ENCODE results near the gene TMEM190.
"Not testable (repeated sequence)": the region's sequence is repeated elsewhere in the genome, so short reads cannot be mapped to it uniquely, and the experiment has no call there.

Gene TMEM190

GRCh38 chr19:55376241-55376933 lies at the start of gene TMEM190:
TSS of gene TMEM190 (plus strand) at chr19:55376826. CDS start at chr19:55376854, 28 bp downstream.
- DNase-seq (ENCODE audit: low read depth), result no peak

- not testable (repeated sequence) for DNase-seq (ENCODE audit: low read depth)
These were observed 47.8 kb upstream of the TMEM190 start for GRCh38 chr19:55328774-55329318.

DNA sequence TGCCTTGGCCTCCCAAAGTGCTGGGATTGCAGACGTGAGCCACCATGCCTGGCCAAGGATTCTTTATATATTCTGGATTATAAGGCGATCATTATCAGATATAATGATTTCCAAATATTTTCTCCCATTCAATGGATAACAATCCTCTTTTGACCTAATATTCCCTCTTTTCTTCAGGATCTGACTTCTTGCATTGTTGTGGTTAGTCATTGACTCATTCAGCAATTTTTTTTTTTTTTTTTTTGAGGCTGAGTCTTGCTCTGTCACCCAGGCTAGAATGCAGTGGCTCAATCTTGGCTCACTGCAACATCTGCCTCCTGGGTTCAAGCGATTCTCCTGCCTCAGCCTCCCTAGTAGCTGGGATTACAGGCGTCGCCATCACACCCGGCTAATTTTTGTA lies 46.8 kb upstream of the TMEM190 start:
- DNase-seq (ENCODE audit: low read depth), result not testable (repeated sequence)

DNA sequence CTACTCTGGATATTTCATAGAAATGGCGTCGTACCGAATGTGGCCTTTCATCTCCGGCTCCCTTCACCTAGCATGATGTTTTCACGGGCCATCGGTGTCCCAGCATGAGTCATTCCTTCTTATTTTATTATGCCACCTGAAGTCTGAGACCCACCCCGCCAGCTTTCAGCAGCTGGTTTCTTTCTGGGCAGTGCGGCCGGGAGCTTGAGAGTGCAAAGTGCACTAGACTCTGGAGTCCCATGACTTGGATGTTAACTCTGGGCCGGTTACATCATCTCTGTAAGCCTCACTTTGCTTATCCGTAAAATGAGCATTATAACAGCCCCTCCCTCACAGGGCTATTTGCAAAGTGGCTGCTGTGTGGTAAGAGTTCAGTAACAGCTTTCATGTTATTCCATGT lies 42.8 kb upstream of the TMEM190 start:
- DNase-seq (ENCODE audit: low read depth), result no peak

- no peak for DNase-seq (ENCODE audit: low read depth)
These were observed 40.5 kb upstream of the TMEM190 start for GRCh38 chr19:55336101-55336500.

DNA sequence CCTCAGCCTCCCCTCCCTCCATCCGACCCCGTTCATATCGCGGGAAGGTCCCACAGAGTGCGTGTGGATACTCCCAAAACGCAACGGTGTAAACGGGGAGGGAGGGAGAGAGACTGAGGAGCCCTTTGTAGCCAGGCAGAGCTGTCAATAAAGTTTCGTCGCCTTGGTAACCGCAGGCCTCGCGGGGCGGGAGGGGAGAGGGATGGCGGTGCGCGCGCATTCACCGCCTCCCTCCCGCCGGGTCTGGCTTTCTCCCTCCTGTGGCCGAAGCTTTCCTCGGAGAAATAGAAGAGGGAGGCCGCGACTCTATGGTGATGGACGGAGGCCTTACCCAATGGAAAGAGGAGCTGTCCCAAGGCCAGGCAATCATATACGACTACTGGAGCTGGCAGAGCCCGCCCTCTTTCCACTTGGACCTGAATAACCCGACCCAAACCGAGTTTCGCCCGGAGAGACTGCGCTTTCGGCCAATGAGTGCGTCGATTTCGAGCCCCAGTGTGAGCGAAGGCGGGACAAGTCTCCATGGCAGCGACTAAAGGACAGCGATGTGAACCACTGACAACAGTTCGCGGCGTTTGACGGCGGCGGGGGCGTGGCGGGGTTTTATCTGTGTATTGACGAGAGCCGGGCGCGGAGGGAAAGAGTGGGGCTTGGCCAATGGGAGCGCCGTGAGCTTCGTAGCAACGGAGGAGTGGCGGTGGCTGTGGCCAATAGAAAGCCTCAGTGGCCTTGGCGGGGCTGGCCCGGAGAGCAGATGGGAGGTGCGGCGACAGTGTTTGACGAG lies 37.3 kb upstream of the TMEM190 start, which contains the start of gene KMT5C:
TSS of gene KMT5C (plus strand) at position 772 of the 784 bp plus-strand sequence. CDS start 2,061 bp downstream, outside the sequence.
- DNase-seq (ENCODE audit: low read depth), result peak; percentile 100

DNA sequence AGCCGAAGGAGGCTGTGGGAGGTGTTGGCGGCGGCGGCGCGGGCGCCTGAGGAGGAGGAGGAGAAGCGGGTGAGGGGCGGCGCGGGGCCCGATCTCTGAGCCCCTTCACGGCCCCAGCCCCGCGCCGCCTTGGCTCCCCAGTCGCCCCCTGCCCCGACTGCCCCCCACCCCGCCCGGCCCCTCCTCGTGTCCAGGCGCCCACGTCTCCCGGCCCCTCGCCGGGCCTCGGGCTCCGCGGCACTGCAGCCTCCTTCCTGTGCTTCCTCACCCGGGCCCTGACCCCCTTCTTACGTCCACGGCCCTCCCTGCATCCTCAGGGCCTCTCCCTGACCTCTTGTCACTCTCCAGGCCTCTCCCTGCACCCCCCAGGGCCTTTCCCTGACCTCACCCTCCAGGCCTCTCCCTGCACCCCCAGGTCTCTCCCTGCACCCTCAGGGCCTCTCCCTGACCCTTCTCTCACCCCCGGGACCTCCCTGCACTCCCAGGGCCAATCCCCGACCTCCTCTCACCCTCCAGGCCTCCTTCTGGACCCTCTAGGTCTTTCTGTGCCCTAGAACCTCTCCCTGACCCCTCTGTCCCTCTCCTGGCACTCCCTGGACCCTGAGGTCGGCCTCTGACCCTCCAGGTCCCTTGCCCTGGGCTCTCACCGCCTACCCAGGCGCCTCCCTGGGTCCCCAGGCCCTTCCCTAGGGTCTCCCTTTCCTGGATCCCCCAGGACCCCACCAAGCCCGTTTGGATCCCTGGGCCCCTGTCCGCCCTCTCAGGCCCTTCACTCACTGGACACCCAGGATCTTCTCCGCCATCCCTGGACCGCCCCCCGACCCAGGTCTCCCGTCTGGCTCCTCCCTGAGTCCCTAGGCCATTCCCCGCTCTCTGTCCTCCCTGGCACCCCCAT lies 36.5 kb upstream of the TMEM190 start:
- DNase-seq (ENCODE audit: low read depth), result no peak

DNA sequence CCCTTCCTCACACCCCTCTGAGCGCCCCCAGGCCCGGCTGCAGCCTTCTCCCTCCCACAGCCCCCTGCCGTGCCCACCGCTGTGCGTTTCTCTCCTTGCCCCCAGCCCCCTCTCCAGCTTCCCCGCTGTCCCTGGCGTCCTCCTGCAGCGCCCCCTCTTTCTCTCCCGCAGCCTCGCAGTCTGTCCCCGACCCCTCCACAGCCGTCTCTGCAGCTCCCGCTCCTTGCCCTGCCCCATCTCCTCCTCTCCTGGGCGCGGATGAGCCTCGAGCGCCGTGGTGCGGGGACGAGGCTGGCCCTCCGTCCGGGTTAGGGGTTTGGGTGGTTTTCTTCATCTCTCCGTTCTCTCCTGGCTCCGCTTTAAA lies 35.9 kb upstream of the TMEM190 start:
- no peak for DNase-seq (ENCODE audit: low read depth)

DNA sequence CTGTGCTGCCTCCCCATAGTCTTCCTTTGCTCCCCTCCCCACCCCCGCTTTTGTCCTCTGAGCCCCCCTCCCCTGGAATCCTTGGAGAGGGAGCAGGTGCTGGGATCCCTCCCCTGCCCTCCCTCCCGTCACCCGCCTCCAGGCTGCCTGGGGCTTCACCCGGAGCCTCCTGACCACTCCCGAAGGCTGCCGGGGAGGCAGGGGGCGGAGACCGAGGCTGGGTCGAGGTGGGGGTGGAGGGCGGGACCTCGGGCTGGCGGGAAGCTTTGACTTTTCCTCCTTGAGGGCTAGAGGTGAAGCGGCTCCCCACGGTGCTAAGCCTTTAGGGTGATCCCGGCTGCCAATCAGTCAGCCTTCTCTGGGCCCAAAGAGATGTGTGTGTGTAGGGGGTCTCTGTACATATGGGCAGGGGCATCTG lies 35.4 kb upstream of the TMEM190 start:
- peak; percentile 28 for DNase-seq (ENCODE audit: low read depth)

- no peak for DNase-seq (ENCODE audit: low read depth)
These were observed 34.8 kb upstream of the TMEM190 start for GRCh38 chr19:55341595-55342531.

DNA sequence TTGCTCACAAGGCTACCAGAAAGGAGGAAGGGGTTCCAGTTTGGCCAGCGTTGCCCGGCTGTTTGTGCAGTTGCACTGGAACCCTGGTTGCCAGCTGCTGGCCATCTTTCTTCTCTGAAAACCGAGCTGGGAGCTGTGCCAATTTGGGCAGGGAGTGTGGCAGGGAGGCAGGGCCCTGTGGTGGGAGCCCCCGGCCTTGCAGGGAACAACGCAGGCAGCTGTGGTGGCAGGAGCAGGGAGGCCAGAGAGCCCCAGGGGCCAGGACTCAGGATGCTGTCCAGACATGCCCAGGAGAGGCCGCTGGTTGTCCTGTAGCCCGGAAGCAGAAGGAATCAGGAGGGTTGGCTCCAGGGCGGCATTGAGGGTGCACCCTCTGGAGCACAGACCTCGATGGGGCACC lies 32.2 kb upstream of the TMEM190 start:
- no peak for DNase-seq (ENCODE audit: low read depth)

- no peak for DNase-seq (ENCODE audit: low read depth)
These were observed 31.4 kb upstream of the TMEM190 start for GRCh38 chr19:55345101-55345817.

GRCh38 chr19:55345818-55346724 lies 30.6 kb upstream of the TMEM190 start:
- DNase-seq (ENCODE audit: low read depth), result no peak

- no peak for DNase-seq (ENCODE audit: low read depth)
These were observed 29.7 kb upstream of the TMEM190 start for GRCh38 chr19:55346725-55347441.

DNA sequence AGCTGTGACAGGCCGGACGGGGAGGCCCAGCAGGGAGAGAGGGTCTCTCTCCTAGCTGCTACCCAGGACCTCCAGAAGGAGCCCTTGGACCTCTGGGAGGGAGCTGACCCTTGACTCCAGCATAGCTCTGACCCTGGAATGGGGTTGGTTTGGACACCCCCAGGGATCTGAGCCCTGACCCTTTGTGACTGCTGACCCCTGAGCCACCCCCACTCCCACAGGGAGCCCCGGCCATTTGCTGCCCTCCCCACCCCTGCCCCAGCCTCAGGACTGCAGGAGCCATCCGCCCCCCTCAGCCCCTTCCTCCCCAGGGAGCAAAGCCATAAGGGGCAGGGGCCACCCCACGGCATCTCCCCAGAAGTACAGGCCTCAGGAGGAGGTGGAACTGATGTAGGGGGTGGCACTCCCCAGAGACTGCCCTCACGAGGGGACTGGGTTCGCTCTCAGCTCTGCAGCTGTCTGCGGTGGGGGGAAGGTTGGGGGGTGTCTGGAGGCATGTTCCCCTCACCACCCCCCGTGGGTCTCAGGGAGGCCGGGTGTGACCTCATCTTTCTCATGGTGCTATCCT lies 29.1 kb upstream of the TMEM190 start:
- no peak for DNase-seq (ENCODE audit: low read depth)

DNA sequence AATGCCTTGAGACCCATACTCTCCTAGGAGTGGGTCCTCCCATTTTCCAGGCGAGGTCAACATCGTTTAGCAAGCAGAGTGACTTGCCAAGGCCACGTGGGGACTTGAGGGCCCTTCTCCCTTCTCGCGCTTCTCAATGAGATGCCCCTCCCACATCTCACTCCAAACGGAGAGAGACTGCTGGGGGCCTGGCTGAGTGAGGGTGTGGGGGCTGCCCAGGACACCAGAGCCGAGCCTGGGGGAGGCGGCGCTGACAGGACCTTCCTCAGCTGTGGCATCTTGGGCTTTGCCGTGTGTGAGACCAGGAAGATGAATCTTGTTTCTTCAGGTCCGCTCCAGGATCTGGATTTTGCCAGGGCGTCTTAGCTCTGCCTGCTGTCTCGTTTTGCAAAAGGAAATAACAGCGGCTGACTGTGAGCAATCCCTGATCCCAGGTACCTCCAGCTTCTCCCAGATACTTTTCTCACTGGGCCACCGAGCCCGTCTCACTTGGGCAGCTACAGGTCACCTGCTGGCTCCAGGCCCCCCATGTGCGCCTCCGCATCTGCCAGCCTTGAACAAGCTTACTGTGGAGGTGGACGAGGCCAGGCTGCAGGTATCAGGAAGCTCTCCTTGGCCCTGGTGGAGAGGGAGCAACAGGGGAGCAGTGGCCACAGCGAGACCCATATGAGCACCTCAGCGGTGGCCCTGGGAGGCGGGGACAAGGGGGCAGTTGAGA lies 28.1 kb upstream of the TMEM190 start:
- no peak for DNase-seq (ENCODE audit: low read depth)

GRCh38 chr19:55350620-55351315 lies 25.9 kb upstream of the TMEM190 start:
- DNase-seq (ENCODE audit: low read depth), result no peak

Data from stimulated activated CD8-positive, alpha-beta memory T cell treated with anti-CD3 and anti-CD28 coated beads, Interleukin-12 subunit alpha, Interleukin-12 subunit beta, amount 100 ng/mL, for 4 hours (primary cell).